HUES48 (cell line): ENCODE data around the gene ZBTB7B.

ENCODE experiments used
- H3K27ac ChIP-seq: one replicate; pipeline ENCODE4 v1.7.0; 2013; ENCODE audit warnings: low read depth, low read length, inconsistent platforms
- H3K27me3 ChIP-seq: 2 replicates; pipeline ENCODE4 v1.6.1; 2013; ENCODE audit warnings: mild to moderate bottlenecking, low read length; ENCODE audit not compliant: control insufficient read depth, insufficient read depth
- H3K36me3 ChIP-seq: 2 replicates; pipeline ENCODE4 v1.6.1; 2013; ENCODE audit warnings: low read length; ENCODE audit not compliant: control insufficient read depth, insufficient read depth
- H3K4me1 ChIP-seq: 2 replicates; pipeline ENCODE4 v1.6.1; 2013; ENCODE audit warnings: mild to moderate bottlenecking, low read length; ENCODE audit not compliant: control insufficient read depth, insufficient read depth
- H3K4me3 ChIP-seq: 2 replicates; pipeline ENCODE4 v1.5.1; 2013; ENCODE audit warnings: mild to moderate bottlenecking, low read depth, low read length
- H3K9ac ChIP-seq: 2 replicates; pipeline ENCODE4 v1.6.1; 2013; ENCODE audit warnings: mild to moderate bottlenecking, low read depth, low read length, moderate library complexity
- H3K9me3 ChIP-seq: 2 replicates; pipeline ENCODE4 v1.6.1; 2013; ENCODE audit warnings: low read length; ENCODE audit not compliant: control insufficient read depth, insufficient read depth

Gene ZBTB7B

DNA sequence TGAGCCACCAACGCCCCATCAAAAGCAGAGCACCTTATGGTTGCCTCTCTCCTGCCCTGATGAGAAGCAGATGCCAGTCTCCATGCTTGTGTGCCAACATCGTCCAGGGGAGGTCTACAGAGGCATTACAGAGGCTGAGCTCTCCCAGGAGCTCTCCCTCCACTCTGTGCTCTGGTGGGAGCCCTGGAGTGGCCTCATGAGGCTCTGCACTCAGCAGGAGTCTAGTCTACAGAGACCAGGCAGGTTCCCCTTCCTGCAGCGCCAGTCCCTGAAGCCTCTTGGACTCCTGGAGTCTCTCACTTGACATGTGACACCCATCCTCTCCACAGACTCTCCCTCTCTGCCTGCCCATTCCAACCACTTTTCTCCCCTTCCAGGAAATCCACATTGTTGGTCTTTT, 34.4 kb downstream of the ZBTB7B start:
- H3K36me3 ChIP-seq: no peaks in the 10 kb centered on the region
- H3K9me3 ChIP-seq: no peaks in the 10 kb centered on the region
- no peak overlapping the region for H3K27ac ChIP-seq
- H3K4me1 ChIP-seq: no peaks in the 10 kb centered on the region
- H3K9ac ChIP-seq: no peak overlapping the region
- no peak overlapping the region for H3K4me3 ChIP-seq
- peaks cover 7% of the 10 kb centered on the region; the same call in 1 of the 2 replicates for H3K27me3 ChIP-seq

DNA sequence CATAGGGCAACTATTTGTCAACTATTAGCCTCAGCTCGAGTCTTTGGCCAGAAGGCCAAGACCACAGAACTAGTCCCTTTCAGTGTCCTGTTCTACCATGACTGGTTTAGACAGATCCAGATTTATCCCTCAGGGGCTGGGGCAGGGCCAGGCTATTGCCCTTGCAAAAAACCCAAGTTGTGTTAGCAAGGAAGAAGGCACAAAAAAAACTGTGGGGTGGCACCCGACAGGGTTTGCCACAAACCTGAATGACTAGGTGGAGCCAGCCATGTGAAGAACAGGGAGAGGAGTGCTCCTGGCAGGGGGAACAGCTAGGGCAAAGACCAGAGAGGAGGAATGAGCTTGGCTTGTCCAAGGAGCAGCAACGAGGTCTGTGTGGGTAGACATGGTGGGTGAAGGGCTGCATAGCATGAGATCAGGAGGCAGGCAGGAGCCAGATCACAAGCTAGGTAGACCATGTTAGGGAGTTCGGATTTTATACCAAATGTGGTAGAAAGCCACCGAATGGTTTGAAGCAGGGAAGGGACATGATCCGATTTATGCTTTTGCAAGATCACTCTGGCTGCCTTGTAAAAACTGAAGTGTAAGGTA, 35.3 kb downstream of the ZBTB7B start:
- Histone ChIP-seq H3K9ac (no peak overlapping the region), H3K9me3 (no peaks in the 10 kb centered on the region)

DNA sequence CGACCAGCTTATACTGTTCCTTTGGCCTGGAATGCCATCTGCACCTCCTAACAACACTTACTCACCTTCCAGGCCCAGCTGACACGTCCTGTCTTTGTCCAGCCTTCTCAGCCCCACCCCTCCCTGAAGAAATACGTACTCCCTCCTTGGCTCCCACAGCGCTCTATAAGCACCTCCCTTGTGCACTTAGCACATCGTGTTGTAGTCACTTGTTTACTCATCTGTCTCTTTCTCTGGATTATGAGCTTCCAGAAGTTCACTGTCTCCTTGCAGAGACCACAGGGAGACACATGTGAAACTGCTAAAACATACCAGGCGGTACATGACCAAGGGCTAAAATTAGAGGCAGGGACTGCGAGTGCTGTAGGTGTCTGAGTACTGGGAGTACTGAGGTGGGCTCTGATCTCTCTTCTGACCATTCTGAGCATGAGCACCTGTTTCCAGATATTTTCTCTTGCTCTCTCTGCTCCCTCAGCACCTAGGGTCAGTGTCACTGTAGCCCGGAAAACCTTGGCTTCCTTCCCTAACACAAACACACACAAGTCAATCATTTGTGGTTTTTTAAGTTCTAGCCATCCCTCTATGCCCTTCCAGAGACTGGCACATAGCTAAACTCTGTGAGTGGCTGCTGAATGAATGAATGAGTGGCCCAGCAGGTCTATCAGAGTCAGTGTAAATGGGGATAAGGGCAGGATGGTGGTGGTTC, 36.2 kb downstream of the ZBTB7B start:
- H3K9ac ChIP-seq: no peak overlapping the region
- no peaks in the 10 kb centered on the region for H3K36me3 ChIP-seq
- H3K27me3 ChIP-seq: peaks cover 7% of the 10 kb centered on the region; the same call in 1 of the 2 replicates
- H3K27ac ChIP-seq: no peak overlapping the region
- no peaks in the 10 kb centered on the region for H3K4me1 ChIP-seq
- H3K9me3 ChIP-seq: no peaks in the 10 kb centered on the region
- H3K4me3 ChIP-seq: no peak overlapping the region

More for the DNA sequence above, 35.3 kb downstream of the ZBTB7B start:
- H3K4me3 ChIP-seq: no peak overlapping the region
- peaks cover 7% of the 10 kb centered on the region; the same call in 1 of the 2 replicates for H3K27me3 ChIP-seq
- H3K36me3 ChIP-seq: no peaks in the 10 kb centered on the region
- H3K27ac ChIP-seq: no peak overlapping the region
- H3K4me1 ChIP-seq: no peaks in the 10 kb centered on the region

DNA sequence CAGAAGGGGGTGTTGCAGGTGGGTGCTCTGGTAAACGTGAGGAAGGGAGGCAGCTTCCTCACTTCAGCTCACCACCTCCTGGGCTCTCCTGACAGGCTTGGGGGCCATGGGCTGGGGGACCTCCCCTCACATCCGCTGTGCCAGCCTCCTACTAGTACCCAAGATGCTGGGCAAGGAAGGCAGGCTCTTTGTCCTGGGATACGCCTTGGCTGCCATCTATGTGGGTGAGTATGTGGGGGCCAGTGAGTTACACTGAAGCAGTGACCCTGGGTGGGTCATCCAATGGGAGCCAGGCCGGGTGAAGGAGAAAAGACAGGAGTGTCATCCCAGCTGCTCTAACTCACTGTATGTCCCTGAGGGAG, 36.7 kb downstream of the ZBTB7B start:
- Histone ChIP-seq H3K36me3 (no peaks in the 10 kb centered on the region), H3K4me3 (no peak overlapping the region), H3K4me1 (no peaks in the 10 kb centered on the region), H3K27ac (no peak overlapping the region), H3K27me3 (peaks cover 7% of the 10 kb centered on the region; the same call in 1 of the 2 replicates), H3K9me3 (no peaks in the 10 kb centered on the region), H3K9ac (no peak overlapping the region)

DNA sequence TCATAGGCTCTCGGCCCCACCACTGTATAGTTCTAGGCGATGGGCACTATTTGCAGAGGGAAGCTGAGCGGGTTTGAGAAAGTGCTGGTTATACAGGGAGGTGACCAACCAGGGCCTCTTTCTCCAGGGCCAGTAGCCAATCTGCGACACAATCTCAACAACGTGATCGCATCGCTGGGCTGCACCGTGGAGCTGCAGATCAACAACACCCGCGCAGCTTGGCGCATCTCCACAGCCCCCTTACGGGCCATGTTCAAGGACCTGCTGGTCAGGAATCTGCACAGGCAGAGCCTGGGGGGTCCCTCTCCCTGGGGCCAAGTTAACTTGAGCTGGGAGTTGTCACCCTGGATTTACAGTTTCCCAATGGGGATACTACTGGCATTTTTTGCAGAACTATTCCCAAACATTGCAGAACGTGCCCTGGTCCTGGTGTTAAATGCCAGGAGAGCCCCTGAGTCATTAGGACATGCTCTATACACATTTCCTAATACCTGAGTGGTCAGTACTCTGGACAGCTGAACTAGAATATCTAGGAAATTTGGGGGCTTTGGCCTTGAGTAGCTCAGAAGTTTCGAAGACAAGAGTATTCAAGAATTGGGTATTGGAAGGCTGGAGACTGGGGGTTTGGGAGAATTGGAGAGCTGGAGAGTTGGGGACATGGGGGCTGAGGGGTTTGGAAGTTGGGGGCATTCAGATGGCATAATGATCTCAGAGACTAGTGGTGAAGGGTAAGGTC, 37.9 kb downstream of the ZBTB7B start:
- H3K36me3 ChIP-seq: no peaks in the 10 kb centered on the region
- H3K4me1 ChIP-seq: peaks cover 7% of the 10 kb centered on the region; the same call in 1 of the 2 replicates
- H3K9ac ChIP-seq: no peak overlapping the region
- H3K27me3 ChIP-seq: peaks cover 7% of the 10 kb centered on the region; the same call in 1 of the 2 replicates
- H3K9me3 ChIP-seq: no peaks in the 10 kb centered on the region
- H3K4me3 ChIP-seq: no peak overlapping the region
- H3K27ac ChIP-seq: no peak overlapping the region

DNA sequence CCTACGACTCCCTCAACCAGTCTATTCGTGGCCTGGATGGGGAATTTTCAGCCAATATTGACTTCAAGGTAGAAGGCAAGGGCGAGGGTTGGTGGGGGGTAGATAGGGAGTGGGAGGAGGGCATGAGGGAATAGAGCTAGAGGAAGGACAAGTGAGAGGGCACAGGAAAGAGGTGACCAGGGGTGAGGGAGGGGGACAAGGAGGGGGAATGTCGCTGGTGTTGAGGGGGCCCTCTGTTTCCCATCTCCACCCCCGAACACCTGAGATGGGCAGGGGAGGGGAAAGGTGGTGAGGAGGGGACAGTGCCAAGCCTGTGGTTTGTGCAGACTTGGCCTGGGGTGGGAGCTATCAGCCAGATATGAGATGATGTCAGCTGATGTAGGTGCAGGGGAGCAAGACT, 40.2 kb downstream of the ZBTB7B start:
- H3K27ac ChIP-seq: no peak overlapping the region
- no peaks in the 10 kb centered on the region for H3K9me3 ChIP-seq
- no peak overlapping the region for H3K9ac ChIP-seq
- H3K4me3 ChIP-seq: no peak overlapping the region
- H3K27me3 ChIP-seq: peaks cover 7% of the 10 kb centered on the region; the same call in 1 of the 2 replicates
- peaks cover 7% of the 10 kb centered on the region; the same call in 1 of the 2 replicates for H3K4me1 ChIP-seq
- no peaks in the 10 kb centered on the region for H3K36me3 ChIP-seq

DNA sequence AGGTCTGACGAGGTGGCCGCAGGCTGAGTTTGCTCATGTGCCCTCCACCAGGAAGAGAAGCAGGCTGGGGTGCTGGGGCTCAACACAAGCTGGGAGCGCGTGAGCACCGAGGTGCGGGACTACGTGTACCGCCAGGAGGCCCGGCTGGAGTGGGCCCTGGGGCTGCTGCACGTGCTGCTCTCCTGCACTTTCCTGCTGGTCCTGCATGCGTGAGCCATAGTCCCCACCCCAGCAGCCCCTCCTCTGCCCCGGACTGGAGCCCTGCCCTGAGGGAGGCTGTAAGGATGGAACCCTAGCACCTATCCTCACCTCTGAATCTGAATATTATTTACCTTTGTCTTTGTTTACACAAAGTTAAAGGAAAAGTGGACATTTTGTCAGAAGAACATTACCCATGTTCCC, 40.7 kb downstream of the ZBTB7B start:
- no peak overlapping the region for H3K9ac ChIP-seq

DNA sequence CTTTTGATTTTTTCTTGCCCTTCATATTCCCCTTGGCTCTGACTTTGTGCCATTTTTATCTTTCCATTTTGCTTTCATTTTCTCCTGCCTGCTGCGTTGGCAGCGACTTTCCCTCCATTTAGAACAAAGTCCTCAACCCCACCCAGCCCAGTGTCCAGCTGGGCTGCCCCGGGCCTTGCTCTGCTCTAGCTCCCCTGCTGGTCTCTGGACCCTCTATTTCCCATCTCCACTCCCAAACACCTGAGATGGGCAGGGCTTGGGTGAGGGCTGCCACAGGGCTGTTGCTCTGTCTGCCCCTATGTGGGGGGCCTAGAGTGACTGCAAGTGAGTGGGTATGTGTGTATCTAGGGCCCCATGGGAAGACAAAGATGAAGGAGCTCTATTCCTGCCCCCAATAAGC, 41.2 kb downstream of the ZBTB7B start:
- H3K27ac ChIP-seq: no peak overlapping the region
- H3K36me3 ChIP-seq: no peaks in the 10 kb centered on the region
- H3K9ac ChIP-seq: no peak overlapping the region
- no peak overlapping the region for H3K4me3 ChIP-seq
- peaks cover 2% of the 10 kb centered on the region; the same call in 1 of the 2 replicates for H3K27me3 ChIP-seq
- H3K4me1 ChIP-seq: peaks cover 7% of the 10 kb centered on the region; the same call in 1 of the 2 replicates
- H3K9me3 ChIP-seq: no peaks in the 10 kb centered on the region

More for the DNA sequence above, 40.7 kb downstream of the ZBTB7B start:
- H3K9me3 ChIP-seq: no peaks in the 10 kb centered on the region
- peaks cover 7% of the 10 kb centered on the region; the same call in 1 of the 2 replicates for H3K4me1 ChIP-seq
- no peak overlapping the region for H3K27ac ChIP-seq
- H3K4me3 ChIP-seq: no peak overlapping the region
- no peaks in the 10 kb centered on the region for H3K36me3 ChIP-seq
- peaks cover 6% of the 10 kb centered on the region; the same call in 1 of the 2 replicates for H3K27me3 ChIP-seq

DNA sequence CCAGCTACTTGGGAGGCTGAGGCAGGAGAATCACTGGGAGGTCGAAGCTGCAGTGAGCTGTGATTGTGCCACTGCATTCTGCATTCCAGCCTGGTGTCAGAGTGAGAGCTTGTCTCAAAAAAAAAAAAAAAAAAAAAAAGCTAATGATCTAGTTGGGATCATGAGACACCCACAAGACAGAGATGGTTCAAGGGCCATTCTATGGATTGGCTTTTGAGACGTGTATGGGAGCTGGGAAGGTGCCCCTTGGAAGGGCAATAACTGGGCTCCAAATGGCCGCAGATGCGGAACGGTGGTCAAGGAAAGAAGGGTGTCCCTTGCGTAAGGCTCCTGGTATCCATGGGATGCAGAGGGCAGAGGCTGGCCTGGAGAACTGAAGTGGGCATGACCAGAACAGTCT, 41.8 kb downstream of the ZBTB7B start:
- H3K4me3 ChIP-seq: no peak overlapping the region
- no peak overlapping the region for H3K27ac ChIP-seq

DNA sequence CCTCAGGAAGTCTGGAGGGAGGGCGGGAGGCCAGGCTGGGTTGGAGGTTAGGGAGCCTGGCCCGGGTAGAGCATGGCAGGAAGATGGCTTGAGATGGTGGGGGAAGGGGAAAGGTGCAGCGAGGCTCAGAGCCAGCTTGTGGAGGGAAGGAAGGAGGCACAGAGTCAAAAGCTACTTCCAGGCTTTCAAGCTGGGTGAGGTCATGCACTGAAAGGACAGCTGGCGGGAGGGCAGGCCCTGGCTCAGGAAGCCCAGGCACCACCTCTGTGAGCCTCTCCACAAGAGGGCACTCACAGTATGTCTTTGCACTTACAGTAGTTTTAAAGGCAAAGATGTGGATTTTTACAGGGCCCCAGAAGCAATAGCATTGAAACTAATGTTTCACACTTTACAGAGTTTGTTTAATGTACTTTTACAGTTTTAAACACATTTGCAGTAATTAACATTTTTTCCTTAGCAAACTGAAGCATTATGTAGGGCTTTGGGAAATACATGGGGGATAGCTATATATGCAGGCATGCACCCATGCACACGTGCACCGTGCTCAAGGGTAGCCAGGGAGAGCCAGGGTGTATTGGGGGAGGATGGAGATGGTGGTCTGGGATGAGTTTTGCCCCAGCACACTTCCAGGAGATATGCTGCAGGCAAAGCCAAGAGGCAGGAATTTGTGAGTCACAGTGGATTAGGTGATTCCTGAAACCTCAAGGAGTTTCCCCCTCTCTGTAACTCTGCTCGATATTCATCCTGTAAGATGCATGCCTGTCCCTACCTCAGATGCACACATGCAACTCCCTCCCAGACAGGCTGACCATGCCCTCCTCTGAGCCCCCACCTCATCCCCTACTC, 42.4 kb downstream of the ZBTB7B start:
- H3K27me3 ChIP-seq: peaks cover 4% of the 10 kb centered on the region; the same call in 1 of the 2 replicates
- H3K27ac ChIP-seq: no peak overlapping the region
- H3K9ac ChIP-seq: no peak overlapping the region
- H3K4me3 ChIP-seq: no peak overlapping the region
- H3K9me3 ChIP-seq: no peaks in the 10 kb centered on the region
- no peaks in the 10 kb centered on the region for H3K36me3 ChIP-seq
- peaks cover 7% of the 10 kb centered on the region for H3K4me1 ChIP-seq

More for the DNA sequence above, 41.8 kb downstream of the ZBTB7B start:
- Histone ChIP-seq H3K9ac (no peak overlapping the region), H3K36me3 (no peaks in the 10 kb centered on the region), H3K4me1 (peaks cover 7% of the 10 kb centered on the region; the same call in 1 of the 2 replicates), H3K9me3 (no peaks in the 10 kb centered on the region), H3K27me3 (no peaks in the 10 kb centered on the region)
